Myocyte (in vitro differentiated cells): ENCODE data around the gene GFRA4. TPM values are rescaled to one million over a fixed set of nuclear protein-coding genes. Genes with fewer than 3 reads are reported as not detected.

ENCODE experiments used
- DNase-seq: peaks from one replicate; pipeline ENCODE4 v3.0.0-alpha.2; 2012; ENCODE audit warnings: low read depth
- total RNA-seq: library from RNA; depleted of rRNA; stranded (reverse); fragments of >200 nt; gene quantifications from 2 replicates; pipeline ENCODE4 v1.2.3, GENCODE V29; 2014

GFRA4 gene
- total RNA-seq, 1 donor from 2014 or later, result not detected

DNA sequence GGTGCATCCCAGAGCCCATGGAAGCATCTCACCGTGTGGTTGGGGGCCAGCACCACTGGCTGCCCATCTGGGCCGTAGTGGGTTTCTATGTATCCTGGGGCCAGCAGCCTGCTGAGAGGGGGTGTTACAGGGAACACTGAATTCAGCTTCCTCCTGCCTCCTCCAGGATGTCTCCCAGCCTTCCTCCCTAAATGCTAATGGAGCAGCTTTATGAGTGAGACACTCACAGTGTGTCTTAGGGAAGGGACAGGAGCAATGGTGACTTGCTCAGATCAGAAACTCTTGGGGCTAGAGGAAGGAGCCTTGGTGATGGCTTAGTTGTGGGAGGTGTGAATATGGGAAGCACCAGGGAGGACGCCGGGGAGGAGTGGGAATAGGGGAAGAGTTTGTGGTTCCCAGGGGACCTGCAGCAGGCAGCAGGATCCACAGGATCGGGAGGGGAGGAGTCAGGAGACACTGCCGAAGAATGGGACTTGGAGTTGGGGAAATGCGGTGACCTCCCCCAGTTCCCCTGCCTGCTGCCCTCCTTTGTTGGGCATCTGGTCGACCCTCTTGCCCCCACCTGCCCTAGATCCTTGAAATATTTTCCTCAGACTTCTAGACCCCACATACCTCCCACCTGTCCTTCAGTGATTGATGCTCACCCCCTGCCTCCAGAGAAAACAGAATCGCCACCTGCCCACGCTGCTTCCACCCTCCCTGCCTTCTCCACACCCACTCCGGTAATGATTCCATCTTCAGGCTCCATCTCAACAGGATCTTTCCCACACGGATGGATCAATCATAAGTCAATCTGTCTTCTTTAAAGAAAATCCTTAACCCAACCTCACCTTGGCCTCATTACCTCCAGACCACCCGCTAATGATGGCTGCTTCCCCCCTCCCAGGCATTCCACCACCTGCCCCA lies 12.0 kb upstream of the GFRA4 start:
- no peak for DNase-seq

DNA sequence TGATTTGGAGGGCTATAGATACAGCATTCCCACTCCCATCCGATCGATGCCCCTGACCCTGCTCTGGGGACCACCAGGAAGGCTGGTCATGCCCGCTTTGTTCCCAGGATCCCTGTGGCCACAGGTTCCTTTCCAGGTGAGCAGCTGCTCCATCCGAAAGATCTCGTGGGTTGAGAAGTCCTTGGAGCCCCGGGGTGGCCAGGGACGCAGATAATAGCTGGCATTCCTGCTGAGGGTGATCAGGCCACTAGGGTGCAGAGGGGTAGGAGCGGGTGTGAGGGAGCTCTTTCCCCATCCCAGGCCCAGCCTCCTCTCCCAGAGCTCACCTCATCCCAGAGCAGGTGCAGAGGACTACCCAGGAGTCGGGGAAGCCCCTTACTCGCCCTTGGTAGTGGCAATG lies 11.2 kb upstream of the GFRA4 start:
- DNase-seq, result no peak

DNA sequence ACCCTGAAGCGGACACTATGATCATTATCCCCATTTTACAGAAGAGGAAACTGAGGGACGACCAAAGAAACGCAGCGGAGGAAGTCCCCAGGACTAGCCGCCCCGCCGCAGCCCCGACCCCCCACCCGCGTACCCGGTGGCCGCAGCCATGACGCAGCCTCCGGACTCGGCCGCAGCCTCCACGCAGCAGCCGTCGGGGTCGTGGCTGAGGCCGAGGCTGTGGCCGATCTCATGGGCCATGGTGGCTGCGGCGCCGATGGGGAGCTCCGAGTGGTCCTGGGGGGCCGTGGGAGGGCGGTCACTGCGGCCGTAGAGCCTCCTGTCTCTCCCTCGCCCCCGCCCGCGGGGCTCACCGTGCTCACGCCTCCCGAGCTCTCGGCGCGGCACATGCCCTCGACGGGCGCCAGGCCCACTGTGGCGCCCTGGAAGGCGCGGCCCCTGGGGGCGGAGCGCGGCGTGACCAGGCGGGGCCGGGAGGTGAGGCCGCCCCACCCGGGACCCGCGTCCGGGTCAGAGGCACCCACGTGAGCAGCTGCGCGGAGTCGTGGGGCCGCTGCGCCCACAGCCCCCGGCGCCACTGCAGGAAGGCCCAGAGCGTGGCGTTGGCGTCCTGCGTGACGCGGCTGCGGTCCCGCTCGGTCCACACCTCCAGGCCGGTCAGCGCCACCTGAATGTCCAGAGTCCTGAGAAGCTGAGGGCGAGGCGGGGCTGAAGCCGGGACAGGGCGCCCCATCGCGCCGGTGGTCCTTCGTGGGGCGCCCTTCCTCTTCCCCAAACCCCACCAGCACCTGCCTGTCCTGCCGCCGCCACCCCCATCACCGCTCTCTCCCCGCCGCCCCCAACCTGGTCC lies 10.2 kb upstream of the GFRA4 start:
- no peak for DNase-seq

DNA sequence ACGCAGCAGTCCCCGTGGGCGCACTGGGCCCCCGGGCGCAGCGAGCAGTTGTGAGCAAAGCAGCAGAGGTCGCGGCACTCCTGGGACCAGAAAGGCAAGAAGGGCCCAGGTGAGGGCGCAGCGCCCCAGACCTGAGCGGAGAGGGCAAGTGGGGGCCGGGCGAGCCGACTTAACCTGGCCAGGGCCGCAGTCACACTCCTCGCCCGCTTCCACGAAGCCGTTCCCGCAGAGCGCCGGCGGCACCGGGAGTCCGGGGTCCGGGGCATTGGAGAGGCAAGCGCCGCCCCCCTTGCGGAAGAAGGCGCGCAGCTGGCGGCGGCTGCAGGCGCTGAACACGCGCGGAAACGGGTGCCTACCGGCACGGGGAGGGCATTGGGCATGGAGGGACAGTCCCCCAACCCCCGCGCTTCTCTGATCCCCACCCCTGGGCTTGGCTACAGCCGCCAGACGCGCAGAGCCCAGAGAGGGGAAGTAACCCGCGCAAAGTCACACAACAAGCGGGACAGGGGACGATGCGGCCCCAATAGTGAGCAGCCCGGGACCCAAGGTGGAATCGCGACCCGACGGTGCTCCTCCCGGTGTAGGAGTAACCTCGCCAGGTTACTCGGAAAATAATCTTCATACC lies 9.5 kb upstream of the GFRA4 start:
- DNase-seq, result no peak

DNA sequence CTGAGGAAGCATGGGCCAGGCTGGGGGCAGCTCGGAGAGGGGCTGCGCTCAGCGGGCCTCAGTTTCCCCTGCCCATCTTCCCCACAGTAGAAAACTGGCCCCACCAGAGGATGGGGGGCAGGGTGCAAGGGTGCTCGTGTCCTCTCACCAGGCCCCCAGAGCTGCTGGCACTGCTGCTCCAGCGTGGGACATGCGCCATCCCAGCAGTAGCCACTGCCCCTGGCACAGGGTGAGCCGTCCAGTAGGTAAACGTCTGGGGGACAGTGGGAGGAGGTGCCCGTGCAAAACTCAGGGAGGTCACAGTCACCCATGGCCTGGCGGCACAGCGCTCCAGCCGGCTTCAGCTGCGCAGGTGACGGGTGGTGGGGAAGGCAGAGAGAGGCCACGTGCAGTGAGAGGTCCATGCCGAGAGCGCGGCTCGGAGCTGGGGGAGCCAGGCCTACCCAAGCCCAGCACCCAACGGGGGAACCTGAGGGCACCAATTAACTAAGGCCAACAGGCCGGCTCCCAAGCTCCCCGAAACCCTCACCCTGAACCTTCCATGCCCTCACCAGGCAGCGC lies 8.9 kb upstream of the GFRA4 start:
- DNase-seq, result no peak

DNA sequence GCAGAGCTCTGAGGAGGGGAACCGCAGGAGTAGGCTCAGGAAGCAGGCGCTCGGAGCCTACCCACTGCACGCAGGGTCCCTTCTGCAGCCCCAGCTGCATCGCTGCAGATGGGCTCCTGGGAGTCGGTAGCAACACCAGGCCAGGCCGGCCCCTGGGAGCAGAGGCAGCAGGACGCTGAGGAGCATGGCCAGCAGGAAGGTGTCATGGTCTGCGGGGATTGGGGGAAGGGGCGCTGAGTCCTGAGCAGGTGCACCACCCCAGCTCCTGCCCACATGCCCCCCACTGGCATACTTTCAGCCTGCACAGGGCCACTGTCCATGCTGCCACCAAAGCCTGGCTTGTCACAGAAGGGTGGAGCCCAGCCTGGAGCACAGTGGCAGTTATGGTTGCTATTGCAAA lies 7.7 kb upstream of the GFRA4 start:
- no peak for DNase-seq

DNA sequence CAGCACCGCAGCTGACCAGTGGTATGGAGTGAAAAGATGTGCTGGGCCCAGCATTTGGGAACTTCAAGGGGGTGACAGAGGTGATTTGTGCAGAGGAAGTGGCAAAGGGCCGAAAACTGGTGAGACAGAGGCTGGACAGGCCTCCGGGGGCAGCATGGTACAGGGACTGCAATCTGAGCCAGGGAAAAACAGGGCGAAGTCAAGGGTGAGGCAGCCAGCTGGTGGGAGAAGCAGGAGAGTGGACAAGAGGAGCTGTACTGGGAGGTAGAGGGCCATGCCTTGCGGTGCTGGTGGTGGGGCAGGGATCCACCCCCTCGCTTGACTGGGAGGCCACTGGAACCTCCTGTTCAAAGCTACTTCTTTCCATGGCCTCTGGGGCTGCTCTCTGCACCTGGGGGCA lies 7.3 kb upstream of the GFRA4 start:
- peak; percentile 44 for DNase-seq

DNA sequence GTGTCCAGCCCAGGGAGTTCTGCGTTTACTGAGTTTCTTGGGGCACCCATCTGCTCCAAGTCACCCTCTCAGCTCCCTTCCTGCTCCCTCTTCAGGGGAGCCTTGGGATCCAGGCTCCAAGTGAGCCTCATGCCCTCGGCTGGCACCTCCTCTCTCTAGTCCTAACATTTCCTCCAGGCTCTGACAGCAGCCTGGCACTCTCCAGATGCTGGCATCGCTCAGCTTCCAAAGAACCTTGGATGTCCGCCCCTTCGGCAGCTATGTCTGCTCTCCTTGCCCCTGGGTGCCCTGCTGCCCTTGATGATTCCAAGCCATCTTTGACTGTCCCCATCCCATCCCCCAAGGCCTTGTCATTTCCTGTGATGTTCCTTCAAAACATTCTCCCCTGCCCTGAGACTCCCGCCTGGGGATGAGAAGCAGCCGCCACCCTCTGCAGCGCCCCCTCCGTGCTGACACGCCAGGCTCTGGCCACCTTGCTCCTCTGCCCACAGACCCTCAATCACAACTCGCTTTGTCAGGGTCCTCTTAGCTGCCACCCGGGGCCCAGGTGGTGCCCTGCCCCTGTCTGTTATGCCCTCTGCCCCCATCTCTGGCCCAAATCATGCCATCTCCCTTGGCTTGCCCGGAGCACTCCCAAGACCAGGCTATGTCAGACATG lies 6.6 kb upstream of the GFRA4 start:
- DNase-seq, result no peak

DNA sequence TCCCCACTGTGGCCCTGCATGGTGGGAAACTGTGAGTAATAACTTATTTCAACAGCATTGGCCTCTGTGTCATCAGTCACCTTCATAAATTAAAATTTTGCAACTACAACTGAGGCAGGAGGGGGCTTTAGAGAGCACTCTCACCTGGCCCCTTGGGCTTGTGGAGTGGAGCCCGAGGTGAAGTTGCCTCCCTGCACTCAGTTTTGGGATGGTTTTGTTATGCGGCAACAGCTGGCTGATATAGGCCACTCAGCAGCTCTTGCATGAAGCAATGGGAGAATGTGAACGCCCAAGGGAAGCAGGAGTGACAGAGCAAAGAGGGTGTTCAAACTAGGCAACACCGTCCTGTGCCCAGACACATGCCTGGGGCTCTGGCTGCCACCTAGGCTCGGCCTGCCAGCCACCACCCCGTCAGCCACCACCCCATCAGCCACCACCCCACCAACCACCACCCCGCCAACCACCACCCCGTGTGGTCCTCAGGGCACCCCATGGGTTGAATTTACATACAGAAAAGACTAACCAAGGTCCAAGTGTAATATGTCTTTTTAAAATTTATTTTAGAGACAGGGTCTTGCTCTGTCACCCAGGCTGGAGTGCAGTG lies 4.3 kb upstream of the GFRA4 start:
- no peak for DNase-seq

DNA sequence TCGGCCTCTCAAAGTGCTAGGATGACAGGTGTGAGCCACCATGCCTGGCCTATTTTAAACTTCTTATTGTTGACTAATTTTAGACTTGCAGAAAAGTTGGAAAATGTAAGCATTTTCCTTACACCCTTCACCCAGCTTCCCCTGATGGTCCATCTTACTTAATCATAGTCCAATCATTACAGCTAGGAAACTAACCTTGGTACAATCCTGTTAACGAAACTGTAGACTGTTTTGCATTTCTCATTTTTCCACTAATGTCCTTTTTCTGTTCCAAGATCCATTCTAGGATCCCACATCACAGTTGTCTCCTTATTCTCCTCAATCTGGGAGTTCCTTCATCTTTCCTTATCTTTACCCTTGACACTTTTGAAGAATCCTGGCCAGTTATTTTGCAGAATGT lies 659 bp upstream of the GFRA4 start:
- DNase-seq, result no peak

DNA sequence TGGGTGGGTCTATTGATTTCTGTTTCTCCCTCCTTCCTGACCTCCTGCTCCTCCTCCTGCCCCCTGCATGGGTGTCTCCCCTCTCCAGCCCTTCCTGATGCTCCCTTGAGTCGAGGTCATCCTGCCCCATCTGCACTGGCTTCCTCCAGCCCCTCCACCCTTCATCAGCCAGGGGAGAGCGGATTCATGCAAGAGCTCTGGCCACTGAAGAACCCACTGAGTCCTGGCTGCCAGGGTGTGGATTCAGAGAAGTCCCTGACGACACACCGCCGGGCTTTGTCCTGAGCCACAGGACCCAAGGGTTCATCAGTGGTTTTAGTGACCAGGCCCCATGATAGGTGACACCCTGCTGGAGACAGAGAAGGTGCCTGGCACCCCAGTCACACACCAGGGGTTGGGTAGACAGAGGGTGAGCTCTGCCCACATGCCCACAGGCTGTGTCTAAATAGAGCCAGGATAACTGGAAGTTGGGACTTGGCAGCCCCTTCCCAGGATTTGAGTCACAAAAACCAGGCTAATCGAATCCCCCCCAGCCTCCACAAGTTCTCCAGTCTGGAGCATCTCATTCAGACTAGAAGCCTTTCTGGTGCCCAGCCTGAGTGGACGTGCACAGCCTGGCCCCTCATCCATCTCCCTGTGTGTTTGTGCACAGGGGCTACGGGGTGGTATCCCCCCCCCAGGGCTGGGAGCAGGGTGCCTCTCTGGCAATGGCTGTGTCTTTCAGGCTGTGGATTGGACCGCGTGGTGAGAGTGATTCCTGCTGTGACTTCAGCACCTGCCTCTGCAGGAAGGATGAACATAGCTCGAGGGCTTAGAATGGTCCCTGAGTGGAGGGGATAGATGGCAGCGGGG lies 1.2 kb downstream of the GFRA4 start:
- no peak for DNase-seq

DNA sequence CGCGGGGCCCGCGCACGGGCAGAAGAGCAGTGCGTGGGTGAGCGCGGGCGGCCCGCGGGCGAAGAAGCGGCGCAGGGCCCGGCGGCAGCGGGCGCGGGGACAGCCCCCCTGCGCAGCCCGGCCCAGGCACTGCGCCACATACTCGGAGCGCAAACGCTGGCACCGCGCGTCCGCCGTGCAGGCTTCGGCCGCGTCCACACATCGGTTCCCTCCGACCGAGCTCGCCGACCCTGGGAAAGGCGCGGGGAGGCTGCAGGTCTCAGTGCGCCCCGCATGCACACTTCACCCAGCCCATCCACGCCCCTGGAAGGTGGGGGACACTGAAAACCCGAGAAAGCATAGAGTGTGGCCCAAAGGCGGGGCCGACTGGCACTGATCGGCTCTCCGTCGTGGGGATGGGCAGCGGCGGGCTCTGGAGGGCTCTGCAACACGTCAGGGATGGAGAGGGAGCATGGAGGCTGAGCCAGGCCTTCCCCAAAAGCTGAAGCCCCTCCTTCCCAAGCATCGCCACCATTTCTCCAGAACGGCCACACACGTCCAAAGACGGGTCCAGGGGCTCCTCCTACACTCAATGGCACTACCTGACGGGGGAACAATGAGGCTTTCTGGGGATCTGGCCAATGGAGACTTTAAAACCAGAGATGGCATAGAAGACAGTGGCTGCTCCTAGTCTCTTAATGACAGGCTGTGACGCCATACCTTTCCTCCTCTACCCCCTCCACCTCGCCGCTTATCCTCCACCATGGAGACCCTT lies 2.0 kb downstream of the GFRA4 start:
- no peak for DNase-seq

DNA sequence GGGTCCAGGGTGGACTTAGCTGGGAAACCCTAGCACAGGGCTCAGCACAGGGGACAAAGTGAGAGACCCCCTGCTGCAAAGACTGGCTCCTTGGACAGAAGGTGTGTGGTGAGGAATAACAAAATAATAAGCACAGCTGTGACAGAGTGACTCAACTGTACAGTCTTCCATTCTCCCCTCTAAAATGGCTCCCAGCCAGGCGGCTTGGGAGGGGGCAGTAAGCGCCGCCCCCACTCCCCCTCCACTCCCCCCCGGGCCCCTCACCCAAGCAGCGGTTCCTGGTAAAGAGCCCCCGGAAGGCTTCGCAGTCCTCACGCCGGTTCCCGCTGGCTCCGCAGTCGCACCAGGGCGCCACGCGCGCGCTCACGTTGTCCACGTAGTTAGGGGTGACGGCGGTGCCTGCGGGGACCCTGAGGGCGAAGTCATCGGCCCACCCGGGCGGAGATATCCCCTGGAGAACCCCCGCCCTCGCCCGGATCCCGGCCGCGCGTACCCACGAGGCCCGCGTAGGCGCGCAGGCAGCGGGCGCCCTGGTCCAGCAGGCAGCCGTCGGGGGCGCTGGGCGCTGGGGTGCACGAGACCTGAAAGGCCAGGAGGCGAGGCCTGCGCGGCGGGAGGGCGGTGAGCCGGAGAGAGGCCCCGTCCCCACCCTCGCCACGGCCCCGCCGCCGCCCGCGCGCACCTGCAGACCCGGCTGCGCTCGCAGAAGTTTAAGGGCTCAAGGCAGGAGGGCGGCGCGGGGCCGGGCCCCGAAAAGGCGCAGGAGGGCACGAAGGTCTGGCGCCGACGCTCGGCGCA lies 2.7 kb downstream of the GFRA4 start:
- DNase-seq, result no peak

DNA sequence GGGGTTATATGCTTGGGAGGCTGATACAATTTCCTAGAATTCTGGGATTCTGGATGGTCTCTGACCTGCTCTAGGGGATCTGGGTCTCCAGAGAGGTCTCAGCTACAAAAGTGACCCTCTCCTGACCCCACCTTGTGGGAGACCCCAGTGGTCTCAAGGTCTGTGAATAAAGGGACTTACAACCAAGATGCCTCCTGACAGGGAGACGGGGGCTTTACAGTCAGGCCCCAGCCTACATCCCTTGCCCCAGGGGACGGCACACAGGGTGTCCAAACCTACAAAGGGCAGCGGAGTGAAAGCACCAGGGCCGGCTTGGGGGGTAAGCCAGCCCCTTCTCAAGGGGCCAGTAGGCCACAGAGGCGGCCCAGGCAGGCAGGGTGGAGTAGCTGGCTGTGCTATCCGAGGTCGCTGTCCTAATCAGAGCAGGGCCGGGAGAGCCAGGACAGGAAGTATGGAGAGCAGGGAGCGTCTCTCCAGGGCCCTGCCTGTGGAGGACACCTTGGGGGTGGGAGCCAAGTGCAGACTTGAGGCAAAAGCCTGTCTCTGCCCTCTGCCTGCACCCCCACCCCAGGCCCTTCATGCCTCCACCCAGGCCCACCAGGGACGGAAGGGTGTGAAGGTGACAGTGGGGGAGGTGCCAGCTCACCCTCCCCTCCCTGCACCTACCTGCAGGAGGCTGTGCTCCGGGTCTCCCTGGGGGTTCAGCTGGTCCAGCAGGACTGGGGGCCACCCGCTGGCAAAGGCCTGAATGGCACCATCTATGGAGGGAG lies 3.5 kb downstream of the GFRA4 start:
- DNase-seq, result no peak

DNA sequence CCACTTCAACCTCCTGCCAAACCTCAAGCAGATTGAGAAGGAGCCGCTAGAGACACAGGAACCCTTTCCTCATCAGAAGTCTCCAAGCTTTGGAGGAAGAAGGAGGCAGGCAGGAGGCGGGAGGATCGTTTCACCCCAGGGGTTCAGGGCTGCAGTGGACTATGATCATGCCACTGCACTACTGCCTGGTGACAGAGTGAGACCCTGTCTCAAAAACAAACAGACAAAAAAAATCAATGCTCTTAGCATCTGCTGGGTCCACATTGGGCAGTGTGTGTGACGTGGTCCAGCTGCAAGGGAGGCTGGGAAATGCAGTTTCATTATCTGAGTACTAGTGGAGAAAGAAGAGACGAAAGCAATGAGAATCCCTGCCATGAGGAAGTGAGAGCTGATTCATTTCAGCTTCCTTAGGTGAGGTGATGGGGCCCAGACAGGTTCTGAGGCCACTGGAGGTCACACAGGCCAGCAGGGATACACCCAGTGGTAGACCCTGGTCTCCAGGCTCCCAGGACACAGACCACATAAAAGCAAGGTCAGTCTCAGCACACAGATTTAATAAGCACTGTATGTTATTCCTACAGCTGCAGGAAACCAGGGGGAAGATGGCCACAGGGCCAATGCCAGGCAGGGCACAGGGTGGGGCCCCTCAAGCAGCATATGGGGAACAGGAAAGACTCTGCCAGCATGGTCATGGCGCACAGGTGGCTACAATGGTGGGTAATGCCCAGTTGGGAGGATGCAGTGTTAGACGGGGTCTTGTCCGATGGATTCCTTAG lies 4.3 kb downstream of the GFRA4 start:
- no peak for DNase-seq

DNA sequence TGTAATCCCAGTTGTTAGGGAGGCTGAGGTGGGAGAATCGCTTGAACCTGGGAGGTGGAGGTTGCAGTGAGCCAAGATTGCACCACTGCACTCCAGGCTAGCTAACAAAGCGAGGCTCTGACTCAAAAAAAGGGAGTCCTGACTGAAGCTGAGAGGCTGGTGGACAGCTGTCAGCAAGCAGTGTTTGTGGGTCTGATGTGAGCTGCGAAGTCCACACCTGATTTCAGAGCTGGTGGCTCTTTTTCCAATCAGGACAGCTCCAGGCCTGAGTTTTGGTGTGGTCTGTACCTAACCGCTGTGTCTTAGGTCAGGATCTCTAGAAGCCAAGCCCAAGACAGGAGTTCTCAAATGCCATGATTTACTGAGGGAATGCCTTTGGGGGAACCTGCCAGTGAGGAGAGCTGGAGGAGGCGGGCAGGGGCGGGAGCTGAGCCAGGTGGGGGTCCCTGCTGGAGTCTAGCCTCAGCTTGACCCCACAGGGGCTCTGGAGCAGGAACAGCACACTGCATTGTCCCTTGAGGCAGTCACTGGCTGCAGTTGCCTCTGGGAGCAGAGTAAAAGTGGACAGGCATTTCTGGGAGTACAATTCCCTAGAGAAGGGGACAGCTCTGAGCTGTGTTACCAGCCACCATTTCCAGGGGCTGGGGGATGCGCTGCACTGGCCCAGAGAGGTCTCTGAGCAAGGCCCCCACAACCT lies 5.0 kb downstream of the GFRA4 start:
- DNase-seq, result no peak
